Osteoblast (primary cell): ENCODE measurements around the gene ITPRID1. TPM values are rescaled to one million over a fixed set of nuclear protein-coding genes. Genes with fewer than 3 reads are reported as not detected.

Experiments
- DNase-seq: peaks from one replicate; pipeline ENCODE4 v3.0.0; 2011; ENCODE audit warnings: low spot score, mixed read lengths; ENCODE audit not compliant: insufficient read length; ENCODE audit errors: missing footprints
- H2AFZ ChIP-seq: 2 replicates; pipeline ENCODE4 v1.6.0; 2011; ENCODE audit warnings: mild to moderate bottlenecking, low read length
- H3K27ac ChIP-seq: 2 replicates; pipeline ENCODE4 v1.5.1; 2011; ENCODE audit warnings: mild to moderate bottlenecking, low read depth, low read length, moderate library complexity
- H3K27me3 ChIP-seq: 2 replicates; pipeline ENCODE4 v1.6.0; 2012; ENCODE audit warnings: mild to moderate bottlenecking, control low read depth, inconsistent platforms, low read length, moderate library complexity; ENCODE audit not compliant: insufficient read depth
- H3K36me3 ChIP-seq: 2 replicates; pipeline ENCODE4 v1.5.1; 2011; ENCODE audit warnings: mild to moderate bottlenecking, low read length, control low read depth, moderate library complexity; ENCODE audit not compliant: insufficient read depth
- H3K4me1 ChIP-seq: 2 replicates; pipeline ENCODE4 v1.5.1; 2011; ENCODE audit warnings: mild to moderate bottlenecking, low read length, control low read depth, moderate library complexity; ENCODE audit not compliant: insufficient read depth
- H3K4me2 ChIP-seq: 2 replicates; pipeline ENCODE4 v1.6.0; 2011; ENCODE audit warnings: mild to moderate bottlenecking, low read length; ENCODE audit not compliant: insufficient read depth
- H3K4me3 ChIP-seq: fragments of 200-600 bp; sonication (generic); 3 replicates; pipeline ENCODE4 v1.5.1; 2012; ENCODE audit warnings: mild to moderate bottlenecking, low read length, inconsistent platforms; ENCODE audit not compliant: insufficient read depth
- H3K79me2 ChIP-seq: 2 replicates; pipeline ENCODE4 v1.6.0; 2012; ENCODE audit warnings: mild to moderate bottlenecking, low read length, control low read depth, inconsistent platforms; ENCODE audit not compliant: insufficient read depth
- H3K9me3 ChIP-seq: 2 replicates; pipeline ENCODE4 v1.5.1; 2011; ENCODE audit warnings: low read depth, low read length, control low read depth
- H4K20me1 ChIP-seq: 2 replicates; pipeline ENCODE4 v1.6.0; 2012; ENCODE audit warnings: mild to moderate bottlenecking, low read length, control low read depth; ENCODE audit not compliant: insufficient read depth
- total RNA-seq: library from RNA; depleted of rRNA; stranded (reverse); fragments of >200 nt; gene quantifications from 2 replicates; pipeline ENCODE4 v1.2.3, GENCODE V29; 2012
- TF ChIP-seq, protein P1 (sequence below): IDR thresholded peaks from 2 replicates; pipeline ENCODE4 v1.5.1; 2011; ENCODE audit warnings: mild to moderate bottlenecking, low read depth, low read length, moderate library complexity; ENCODE audit errors: extremely low read depth

The ITPRID1 gene
- total RNA-seq, 1 donor, result not detected

DNA sequence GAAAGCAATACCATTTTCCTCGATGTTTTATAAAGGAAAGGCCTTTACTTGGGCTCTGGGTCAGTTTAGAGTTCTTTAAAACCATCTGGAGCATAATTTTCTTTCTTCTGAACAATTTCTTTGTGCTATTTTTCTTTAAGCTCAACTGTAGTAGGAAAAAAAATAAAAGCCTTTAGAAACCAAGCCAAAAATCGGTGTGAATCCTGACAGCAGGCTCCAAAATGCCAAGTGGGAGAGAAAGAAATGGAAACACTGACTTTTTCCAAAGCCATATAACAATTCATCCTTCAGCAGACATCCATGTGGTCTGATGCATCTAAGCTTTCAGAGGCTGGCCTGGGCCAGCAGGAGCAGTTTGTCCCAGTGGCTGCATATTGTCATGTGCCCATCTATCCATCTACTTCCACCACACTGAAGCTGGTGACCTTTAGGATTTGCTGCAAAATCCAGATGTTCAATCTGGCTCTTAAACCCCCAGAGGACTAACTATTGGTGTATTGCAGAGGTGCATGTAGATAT is 23.0 kb upstream of the ITPRID1 start:
- Histone ChIP-seq H2AFZ (no peak overlapping the region), H3K36me3 (no peaks in the 10 kb centered on the region), H3K27ac (no peak overlapping the region), H3K4me2 (no peak overlapping the region), H3K4me3 (no peak overlapping the region), H4K20me1 (no peaks in the 10 kb centered on the region), H3K27me3 (no peaks in the 10 kb centered on the region), H3K9me3 (no peaks in the 10 kb centered on the region), H3K4me1 (no peaks in the 10 kb centered on the region), H3K79me2 (no peaks in the 10 kb centered on the region)
- TF ChIP-seq, protein P1, sequence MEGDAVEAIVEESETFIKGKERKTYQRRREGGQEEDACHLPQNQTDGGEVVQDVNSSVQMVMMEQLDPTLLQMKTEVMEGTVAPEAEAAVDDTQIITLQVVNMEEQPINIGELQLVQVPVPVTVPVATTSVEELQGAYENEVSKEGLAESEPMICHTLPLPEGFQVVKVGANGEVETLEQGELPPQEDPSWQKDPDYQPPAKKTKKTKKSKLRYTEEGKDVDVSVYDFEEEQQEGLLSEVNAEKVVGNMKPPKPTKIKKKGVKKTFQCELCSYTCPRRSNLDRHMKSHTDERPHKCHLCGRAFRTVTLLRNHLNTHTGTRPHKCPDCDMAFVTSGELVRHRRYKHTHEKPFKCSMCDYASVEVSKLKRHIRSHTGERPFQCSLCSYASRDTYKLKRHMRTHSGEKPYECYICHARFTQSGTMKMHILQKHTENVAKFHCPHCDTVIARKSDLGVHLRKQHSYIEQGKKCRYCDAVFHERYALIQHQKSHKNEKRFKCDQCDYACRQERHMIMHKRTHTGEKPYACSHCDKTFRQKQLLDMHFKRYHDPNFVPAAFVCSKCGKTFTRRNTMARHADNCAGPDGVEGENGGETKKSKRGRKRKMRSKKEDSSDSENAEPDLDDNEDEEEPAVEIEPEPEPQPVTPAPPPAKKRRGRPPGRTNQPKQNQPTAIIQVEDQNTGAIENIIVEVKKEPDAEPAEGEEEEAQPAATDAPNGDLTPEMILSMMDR, result no peak
- peak; percentile 35 for DNase-seq

DNA sequence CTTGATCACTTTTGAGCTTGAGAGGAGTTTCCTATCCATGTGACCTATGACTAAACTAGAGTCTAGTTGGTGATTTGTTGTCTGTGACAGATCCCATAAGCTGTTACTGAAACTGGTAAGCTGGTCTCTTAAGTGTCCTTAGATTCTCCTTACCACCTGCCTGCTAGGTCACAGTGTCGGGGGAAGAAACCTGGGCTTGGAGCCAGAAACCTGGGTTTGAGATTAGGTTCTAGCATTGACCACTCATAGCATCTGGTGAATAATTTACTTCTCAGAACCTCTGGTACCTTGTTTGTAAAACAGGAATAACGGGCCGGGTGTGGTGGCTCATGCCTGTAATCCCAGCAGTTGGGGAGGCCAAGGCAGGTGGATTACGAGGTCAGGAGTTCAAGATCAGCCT is 21.8 kb upstream of the ITPRID1 start:
- no peaks in the 10 kb centered on the region for H3K36me3 ChIP-seq
- DNase-seq, result no peak
- H3K4me1 ChIP-seq, result no peaks in the 10 kb centered on the region
- TF ChIP-seq, protein P1, result no peak
- H3K27me3 ChIP-seq, result no peaks in the 10 kb centered on the region
- H3K79me2 ChIP-seq, result no peaks in the 10 kb centered on the region
- no peak overlapping the region for H3K27ac ChIP-seq
- no peak overlapping the region for H2AFZ ChIP-seq
- H3K9me3 ChIP-seq, result no peaks in the 10 kb centered on the region
- no peaks in the 10 kb centered on the region for H4K20me1 ChIP-seq
- H3K4me2 ChIP-seq, result no peak overlapping the region
- no peak overlapping the region for H3K4me3 ChIP-seq

DNA sequence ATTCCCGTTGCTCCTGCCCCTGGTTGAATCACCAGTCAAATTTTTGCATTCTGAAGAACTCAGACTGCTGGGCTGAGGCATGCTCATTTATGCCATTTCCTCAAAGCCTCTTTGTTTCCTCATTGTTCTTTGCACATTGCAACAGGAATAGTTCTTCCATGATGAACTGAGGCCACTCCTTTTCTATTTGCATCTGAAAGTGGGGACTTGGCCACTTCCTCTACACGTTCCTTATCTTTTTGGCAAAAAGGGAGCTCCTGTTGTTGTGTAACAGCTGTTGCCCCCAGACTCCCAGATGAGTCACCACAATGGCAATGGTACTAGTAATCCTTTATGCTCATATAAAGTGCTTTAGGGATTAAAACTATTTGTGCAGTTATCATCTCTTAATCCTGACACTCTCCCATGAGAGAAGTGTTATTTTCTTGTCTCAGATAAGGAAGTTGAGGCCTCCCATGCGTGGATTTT is 20.1 kb upstream of the ITPRID1 start:
- Histone ChIP-seq H3K36me3 (no peaks in the 10 kb centered on the region), H2AFZ (no peak overlapping the region), H4K20me1 (no peaks in the 10 kb centered on the region), H3K27ac (no peak overlapping the region), H3K4me2 (no peak overlapping the region), H3K27me3 (no peaks in the 10 kb centered on the region), H3K9me3 (no peaks in the 10 kb centered on the region), H3K4me3 (no peak overlapping the region), H3K79me2 (no peaks in the 10 kb centered on the region), H3K4me1 (no peaks in the 10 kb centered on the region)
- TF ChIP-seq, protein P1, result no peak
- DNase-seq, result no peak

DNA sequence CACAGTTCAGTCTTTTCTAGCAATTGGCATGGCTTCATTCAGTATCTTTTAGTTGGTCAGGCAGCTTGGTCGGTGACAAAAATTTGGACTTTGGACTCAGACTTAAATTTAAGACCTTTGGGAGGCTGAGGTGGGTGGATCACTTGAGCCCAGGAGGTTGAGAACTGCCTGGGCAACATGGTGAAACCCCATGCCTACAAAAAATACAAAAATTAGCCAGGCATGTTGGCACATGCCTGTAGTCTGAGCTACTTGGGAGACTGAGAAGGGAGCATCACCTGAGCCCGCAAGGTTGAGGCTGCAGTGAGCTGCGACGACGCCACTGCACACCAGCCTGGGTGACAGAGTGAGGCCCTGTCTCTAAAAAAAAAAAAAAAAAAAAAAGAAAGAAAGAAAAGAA is 19.5 kb upstream of the ITPRID1 start:
- Histone ChIP-seq H3K36me3 (no peaks in the 10 kb centered on the region), H3K9me3 (no peaks in the 10 kb centered on the region), H3K4me1 (no peaks in the 10 kb centered on the region), H3K4me2 (no peak overlapping the region), H4K20me1 (no peaks in the 10 kb centered on the region), H3K4me3 (no peak overlapping the region), H3K27me3 (no peaks in the 10 kb centered on the region), H2AFZ (no peak overlapping the region), H3K79me2 (no peaks in the 10 kb centered on the region), H3K27ac (no peak overlapping the region)
- DNase-seq, result no peak
- TF ChIP-seq, protein P1, result no peak
